H9 (cell line): Measurements from ENCODE around the gene SLC26A6. TPM values are rescaled to one million over a fixed set of nuclear protein-coding genes. Genes with fewer than 3 reads are reported as not detected.

Experiments used
- DNase-seq: peaks from one replicate; pipeline ENCODE4 v3.0.0-alpha.2; 2017
- H2AFZ ChIP-seq: one replicate; pipeline ENCODE4 v1.6.1; 2013; ENCODE audit warnings: mild to moderate bottlenecking, low read length, control low read depth, moderate library complexity
- H2AK5ac ChIP-seq: 2 replicates; pipeline ENCODE4 v1.6.1; 2013; ENCODE audit warnings: low read length, control low read depth, mixed read lengths; ENCODE audit not compliant: insufficient read length
- H2BK120ac ChIP-seq: one replicate; pipeline ENCODE4 v1.6.1; 2013; ENCODE audit warnings: low read depth, mild to moderate bottlenecking, low read length, control low read depth, inconsistent platforms; ENCODE audit not compliant: poor library complexity, severe bottlenecking
- H2BK12ac ChIP-seq: 2 replicates; pipeline ENCODE4 v1.6.1; 2013; ENCODE audit warnings: low read length, control low read depth, mixed read lengths, low read depth; ENCODE audit not compliant: insufficient read length
- H2BK15ac ChIP-seq: 2 replicates; pipeline ENCODE4 v1.6.1; 2013; ENCODE audit warnings: low read depth, low read length, control low read depth
- H2BK20ac ChIP-seq: one replicate; pipeline ENCODE4 v1.6.1; 2013; ENCODE audit warnings: low read depth, mild to moderate bottlenecking, low read length, control low read depth, inconsistent platforms; ENCODE audit not compliant: poor library complexity, severe bottlenecking
- H2BK5ac ChIP-seq: 2 replicates; pipeline ENCODE4 v1.6.1; 2013; ENCODE audit warnings: low read length, control low read depth, mixed read lengths; ENCODE audit not compliant: insufficient read length
- H3K14ac ChIP-seq: 2 replicates; pipeline ENCODE4 v1.6.1; 2013; ENCODE audit warnings: low read length, control low read depth; ENCODE audit not compliant: insufficient read depth
- H3K18ac ChIP-seq: 2 replicates; pipeline ENCODE4 v1.6.1; 2013; ENCODE audit warnings: low read depth, mild to moderate bottlenecking, mixed read lengths, low read length, control low read depth; ENCODE audit not compliant: insufficient read length
- H3K23ac ChIP-seq: 2 replicates; pipeline ENCODE4 v1.6.1; 2013; ENCODE audit warnings: low read length, control low read depth, mixed read lengths, low read depth; ENCODE audit not compliant: insufficient read length
- H3K23me2 ChIP-seq: 2 replicates; pipeline ENCODE4 v1.6.1; 2013; ENCODE audit warnings: low read depth, mild to moderate bottlenecking, mixed read lengths, low read length, control low read depth; ENCODE audit not compliant: insufficient read length, poor library complexity, severe bottlenecking
- H3K27ac ChIP-seq: 2 replicates; pipeline ENCODE4 v1.5.1; 2013; ENCODE audit warnings: low read length, control low read depth, mixed read lengths, low read depth; ENCODE audit not compliant: insufficient read length
- H3K27me3 ChIP-seq: 2 replicates; pipeline ENCODE4 v1.6.1; 2013; ENCODE audit warnings: low read length, control low read depth, inconsistent platforms; ENCODE audit not compliant: insufficient read depth
- H3K4ac ChIP-seq: 2 replicates; pipeline ENCODE4 v1.6.1; 2013; ENCODE audit warnings: low read depth, mild to moderate bottlenecking, control low read depth, inconsistent platforms, low read length, moderate library complexity
- H3K4me1 ChIP-seq: 2 replicates; pipeline ENCODE4 v1.6.1; 2013; ENCODE audit warnings: low read length, control low read depth, inconsistent platforms; ENCODE audit not compliant: insufficient read depth
- H3K4me2 ChIP-seq: 2 replicates; pipeline ENCODE4 v1.6.1; 2013; ENCODE audit warnings: low read length, control low read depth, mixed read lengths; ENCODE audit not compliant: insufficient read length, insufficient read depth
- H3K56ac ChIP-seq: 2 replicates; pipeline ENCODE4 v1.6.1; 2013; ENCODE audit warnings: low read depth, mild to moderate bottlenecking, mixed read lengths, low read length, control low read depth; ENCODE audit not compliant: insufficient read length
- H3K79me1 ChIP-seq: 2 replicates; pipeline ENCODE4 v1.6.1; 2013; ENCODE audit warnings: low read depth, mild to moderate bottlenecking, moderate library complexity, low read length, control low read depth, inconsistent platforms; ENCODE audit not compliant: insufficient read depth, poor library complexity, severe bottlenecking
- H3K79me2 ChIP-seq: 2 replicates; pipeline ENCODE4 v1.6.1; 2013; ENCODE audit warnings: low read length, control low read depth, inconsistent platforms; ENCODE audit not compliant: insufficient read depth
- H3K9ac ChIP-seq: 2 replicates; pipeline ENCODE4 v1.6.1; 2013; ENCODE audit warnings: low read length, control low read depth, mixed read lengths; ENCODE audit not compliant: insufficient read length; ENCODE audit errors: extremely low read depth
- H3K9me3 ChIP-seq: one replicate; pipeline ENCODE4 v1.6.1; 2013; ENCODE audit warnings: low read depth, low read length, inconsistent platforms; ENCODE audit not compliant: control insufficient read depth
- H3T11ph ChIP-seq: one replicate; pipeline ENCODE4 v1.6.1; 2013; ENCODE audit warnings: mild to moderate bottlenecking, low read length, control low read depth, inconsistent platforms
- H4K20me1 ChIP-seq: one replicate; pipeline ENCODE4 v1.6.1; 2013; ENCODE audit not compliant: control insufficient read depth, insufficient read length, insufficient read depth
- H4K5ac ChIP-seq: 2 replicates; pipeline ENCODE4 v1.6.1; 2013; ENCODE audit warnings: low read depth, mild to moderate bottlenecking, mixed read lengths, low read length, control low read depth; ENCODE audit not compliant: insufficient read length
- H4K8ac ChIP-seq: replicated peaks from 2 replicates; pipeline ENCODE4 v1.6.1; 2013; ENCODE audit warnings: low read length, control low read depth, mixed read lengths, low read depth; ENCODE audit not compliant: insufficient read length
- H4K91ac ChIP-seq: 2 replicates; pipeline ENCODE4 v1.6.1; 2013; ENCODE audit warnings: low read depth, mild to moderate bottlenecking, moderate library complexity, mixed read lengths, low read length, control low read depth; ENCODE audit not compliant: insufficient read length
- H3K27ac Mint-ChIP-seq, 3 experiments: 2 replicates in 2 of 3; 3 replicates in 1 of 3; pipeline ENCODE4 v1.8.0; 2020 to 2021; ENCODE audit warnings: mixed read lengths in 3 of 3, mild to moderate bottlenecking in 1 of 3, moderate library complexity in 1 of 3
- H3K27me3 Mint-ChIP-seq: 2 replicates; pipeline ENCODE4 v1.8.0; 2021; ENCODE audit warnings: low read depth, mild to moderate bottlenecking, moderate library complexity, mixed read lengths
- H3K36me3 Mint-ChIP-seq, 3 experiments: 2 replicates in 2 of 3; 3 replicates in 1 of 3; pipeline ENCODE4 v1.8.0; 2020 to 2021; ENCODE audit warnings: low read depth in 3 of 3, mixed read lengths in 3 of 3; ENCODE audit not compliant: insufficient read depth in 1 of 3
- H3K4me1 Mint-ChIP-seq, 2 experiments: 2 replicates each; pipeline ENCODE4 v1.8.0; 2020; ENCODE audit warnings: mixed read lengths in 2 of 2
- H3K4me3 Mint-ChIP-seq, 2 experiments: 2 replicates in 1 of 2; 3 replicates in 1 of 2; pipeline ENCODE4 v1.8.0; 2020 to 2021; ENCODE audit warnings: mild to moderate bottlenecking in 2 of 2, mixed read lengths in 2 of 2, moderate library complexity in 1 of 2
- H3K9me3 Mint-ChIP-seq, 2 experiments: 2 replicates in 1 of 2; 3 replicates in 1 of 2; pipeline ENCODE4 v1.8.0; 2020; ENCODE audit warnings: mild to moderate bottlenecking in 2 of 2, mixed read lengths in 2 of 2, moderate library complexity in 1 of 2
- CTCF ChIP-seq: fragments of 200-600 bp; sonication (generic); conservative IDR thresholded peaks from 3 replicates; pipeline ENCODE4 v1.8.0; 2021; ENCODE audit warnings: antibody characterized with exemption, mild to moderate bottlenecking
- WGBS: extraction: QIAGEN DNeasy Blood & Tissue Kit; methylation state at CpG from one replicate; pipeline ENCODE4 v1.1.7; 2013; ENCODE audit warnings: missing lambda C conversion rate, low lambda C conversion rate, mixed read lengths; ENCODE audit not compliant: insufficient read length; ENCODE audit errors: extremely low coverage; 5-methylcytosine and 5-hydroxymethylcytosine counted together
- total RNA-seq: library from RNA; stranded (reverse); gene quantifications from 2 replicates; pipeline ENCODE4 v1.2.1, GENCODE V29; 2021

SLC26A6 gene
- total RNA-seq, 1 experiment from 2014 or later, result 61.3 TPM

- no peak overlapping the region for H4K5ac ChIP-seq
- no peak overlapping the region for H3K27ac ChIP-seq
- TF ChIP-seq CTCF, result no peak
- no peak overlapping the region for H2BK15ac ChIP-seq
- H2BK5ac ChIP-seq, result no peak overlapping the region
- H4K20me1 ChIP-seq, result no peaks in the 10 kb centered on the region
- no peak overlapping the region for H3K56ac ChIP-seq
- peaks cover 0 to 21% (median 6%) of the 10 kb centered on the region in 3 experiments; a peak in 5 of 7 replicates for H3K36me3 Mint-ChIP-seq
- H3K18ac ChIP-seq, result no peak overlapping the region
- H2BK20ac ChIP-seq, result no peak overlapping the region
- H3K27ac Mint-ChIP-seq, result 0 out of 7 replicates have a peak overlapping the region, but pooled peaks of 1 of the 3 experiments have one; percentile 28
- no peak overlapping the region for H2AK5ac ChIP-seq
- no peak overlapping the region for H3K4me2 ChIP-seq
- no CpG with 5 or more reads among the region's 9 CpGs for WGBS
- no peak overlapping the region for H3K14ac ChIP-seq
- no peaks in the 10 kb centered on the region for H3K9me3 Mint-ChIP-seq
- no peak overlapping the region for H3K4ac ChIP-seq
- no peaks in the 10 kb centered on the region for H3K79me1 ChIP-seq
- H3K23ac ChIP-seq, result no peak overlapping the region
- H3K27me3 Mint-ChIP-seq, result peaks cover 4% of the 10 kb centered on the region; the same call in 1 of the 2 replicates
- H3K4me1 ChIP-seq, result no peaks in the 10 kb centered on the region
- no peaks in the 10 kb centered on the region for H3K9me3 ChIP-seq
- H3K79me2 ChIP-seq, result no peaks in the 10 kb centered on the region
- no peak overlapping the region for H4K8ac ChIP-seq
- H3K27me3 ChIP-seq, result no peaks in the 10 kb centered on the region
- H3K23me2 ChIP-seq, result no peaks in the 10 kb centered on the region
- no peak overlapping the region for H3T11ph ChIP-seq
- H2BK120ac ChIP-seq, result no peak overlapping the region
- H4K91ac ChIP-seq, result no peak overlapping the region
- H3K4me1 Mint-ChIP-seq, result peaks cover 19 to 26% of the 10 kb centered on the region in 2 experiments
- no peak overlapping the region for H3K9ac ChIP-seq
- H3K4me3 Mint-ChIP-seq, result no peak overlapping the region
- no peak overlapping the region for H2AFZ ChIP-seq
- DNase-seq, result no peak
- H2BK12ac ChIP-seq, result no peak overlapping the region
Measured at GRCh38 chr3:48593337-48593736, 41.9 kb downstream of the SLC26A6 start.
